HepG2 (cell line): Measurements from ENCODE around the gene FAM240A. TPM values are rescaled to one million over a fixed set of nuclear protein-coding genes. Genes with fewer than 3 reads are reported as not detected.

ENCODE experiments used
- ATAC-seq: fragments of 200-7000 bp; cut with Tn5 transposase; 3 replicates; pipeline ENCODE4 v1.9.1; 2020; ENCODE audit warnings: mild to moderate bottlenecking, moderate library complexity
- BruUV-seq: library from RNA; stranded (reverse); fragments of 400-500 nt; replicated peaks from 2 replicates; lab custom pipeline; 2021; lab: Mats Ljungman, UMichigan
- CTCF ChIA-PET: fragments of 300-600 bp; formaldehyde crosslinking; extraction: SDS; loops from one replicate; lab custom pipeline; 2021; ENCODE audit warnings: low total read pairs, inconsistent platforms, low intra/inter-chr PET ratio; lab: Yijun Ruan, JAX
- POLR2A ChIA-PET: fragments of 350-600 bp; sonication (Branson Sonifier 250); formaldehyde crosslinking; loops from one replicate; lab custom pipeline; 2020; ENCODE audit warnings: antibody characterized with exemption, inconsistent platforms; lab: Yijun Ruan, JAX
- DNase-seq: peaks from one replicate; pipeline ENCODE4 v3.0.0-alpha.2; 2015; ENCODE audit warnings: low spot score
- FAIRE-seq: peaks from 3 replicates; lab custom pipeline; 2011; peaks lifted over from hg19 to GRCh38; lab: Jason Lieb, UNC
- H2AFZ ChIP-seq: one replicate; pipeline ENCODE4 v1.6.1; 2011; ENCODE audit warnings: low read length, inconsistent platforms
- H3K27ac ChIP-seq: fragments of 300-600 bp; 3 replicates; pipeline ENCODE4 v1.8.0; 2011; ENCODE audit warnings: mixed run types, mild to moderate bottlenecking, mixed read lengths, low read length, inconsistent platforms; ENCODE audit not compliant: insufficient read depth; ENCODE audit errors: extremely low read length
- H3K27me3 ChIP-seq, 2 experiments: fragments of 200-600 bp in 1 of 2; 2 replicates in 1 of 2; 3 replicates in 1 of 2; pipeline versions ENCODE4 v1.6.0 to v1.8.0; 2011; ENCODE audit warnings: low read length in 2 of 2, mild to moderate bottlenecking in 2 of 2, moderate library complexity in 2 of 2, inconsistent platforms in 1 of 2; ENCODE audit not compliant: insufficient read depth in 2 of 2, control insufficient read depth in 1 of 2
- H3K36me3 ChIP-seq, 2 experiments: fragments of 200-600 bp in 1 of 2; replicated peaks in 1 of 2; 2 replicates in 1 of 2; 3 replicates in 1 of 2; pipeline versions ENCODE4 v1.5.1 to v1.8.0; 2011; ENCODE audit warnings: low read length in 2 of 2, inconsistent platforms in 1 of 2; ENCODE audit not compliant: insufficient read depth in 2 of 2, control insufficient read depth in 1 of 2
- H3K4me1 ChIP-seq: 2 replicates; pipeline ENCODE4 v1.5.1; 2012; ENCODE audit warnings: low read length, inconsistent platforms; ENCODE audit not compliant: insufficient read depth
- H3K4me2 ChIP-seq: 2 replicates; pipeline ENCODE4 v1.6.0; 2011; ENCODE audit warnings: low read depth, low read length, inconsistent platforms
- H3K4me3 ChIP-seq, 3 experiments: fragments of 200-600 bp in 1 of 3; sonication (generic), shearing (Covaris generic) in 1 of 3; replicated peaks in 1 of 3; 2 replicates each; pipeline ENCODE4 v1.5.1; 2011 to 2016; ENCODE audit warnings: low read length in 3 of 3, inconsistent platforms in 2 of 3, low read depth in 2 of 3, mild to moderate bottlenecking in 2 of 3, control low read depth in 1 of 3, mixed read lengths in 1 of 3; ENCODE audit not compliant: insufficient read depth in 1 of 3
- H3K79me2 ChIP-seq: one replicate; pipeline ENCODE4 v1.6.1; 2011; ENCODE audit warnings: low read length, inconsistent platforms; ENCODE audit not compliant: insufficient read depth
- H3K9ac ChIP-seq: 2 replicates; pipeline ENCODE4 v1.6.0; 2011; ENCODE audit warnings: mild to moderate bottlenecking, low read depth, low read length, inconsistent platforms; ENCODE audit not compliant: insufficient read depth
- H3K9me3 ChIP-seq: 2 replicates; pipeline ENCODE4 v1.5.1; 2012; ENCODE audit warnings: mild to moderate bottlenecking, low read length
- H4K20me1 ChIP-seq: 2 replicates; pipeline ENCODE4 v1.6.0; 2011; ENCODE audit warnings: inconsistent platforms, mild to moderate bottlenecking, low read length, moderate library complexity; ENCODE audit not compliant: insufficient read depth
- DR1 ChIP-seq: sonication (generic); formaldehyde crosslinking; IDR thresholded peaks from 2 replicates; pipeline ENCODE4 v1.8.0; 2021; ENCODE audit warnings: mild to moderate bottlenecking, missing genetic modification reagents, inconsistent platforms
- IKZF4 ChIP-seq: sonication (generic); formaldehyde crosslinking; IDR thresholded peaks from 2 replicates; pipeline ENCODE4 v1.5.1; 2020; ENCODE audit warnings: borderline replicate concordance, mild to moderate bottlenecking, low read depth, missing genetic modification reagents; ENCODE audit errors: not compliant biosample characterization
- KLF11 ChIP-seq: IDR thresholded peaks from 2 replicates; pipeline ENCODE4 v1.6.1; 2016; ENCODE audit warnings: missing compliant biosample characterization
- KMT2A ChIP-seq: sonication (generic); formaldehyde crosslinking; IDR thresholded peaks from 2 replicates; pipeline ENCODE4 v1.4.0; 2020; ENCODE audit warnings: missing genetic modification reagents
- TAF15 ChIP-seq: fragments of 200-400 bp; formaldehyde crosslinking; IDR thresholded peaks from one replicate; pipeline ENCODE4 v1.6.1; 2018; ENCODE audit warnings: mild to moderate bottlenecking, low read depth, low read length; ENCODE audit not compliant: poor library complexity, severe bottlenecking
- ZNF547 ChIP-seq: sonication (generic); formaldehyde crosslinking; IDR thresholded peaks from 2 replicates; pipeline ENCODE4 v1.5.1; 2020; ENCODE audit warnings: mild to moderate bottlenecking, missing genetic modification reagents
- ZNF772 ChIP-seq: sonication (generic); formaldehyde crosslinking; IDR thresholded peaks from 2 replicates; pipeline ENCODE4 v1.5.0; 2020; ENCODE audit warnings: mild to moderate bottlenecking, missing genetic modification reagents
- WGBS: methylation state at CpG from one replicate; pipeline ENCODE4 v1.1.6; 2017; ENCODE audit warnings: low lambda C conversion rate; 5-methylcytosine and 5-hydroxymethylcytosine counted together
- in situ Hi-C: cut with HindIII; loops from 2 replicates; pipeline ENCODE4 v1.10.0; 2017; ENCODE audit warnings: low pct_unique_long_range_greater_than_20kb; ENCODE audit not compliant: extremely low pct_ligation_motif_present
- intact Hi-C: fragments of 100-400 bp; cut with micrococcal nuclease; formaldehyde crosslinking; loops from one replicate; pipeline ENCODE4 v1.10.0; 2022; ENCODE audit not compliant: unreplicated experiment
- polyA plus RNA-seq, 8 experiments: library from polyadenylated mRNA; depleted of rRNA in 3 of 8; stranded (reverse) in 7 of 8; unstranded in 1 of 8; fragments of >200 nt; fragmentation: Illumina TruSeq in 4 of 8; extraction: Trizol in 4 of 8; gene quantifications; 2 replicates each; pipeline versions ENCODE4 v1.2.1 to v1.2.3, GENCODE V29; 2011 to 2016; ENCODE audit warnings: low read depth in 4 of 8, missing spikeins in 1 of 8, mixed read lengths in 1 of 8; ENCODE audit not compliant: insufficient read depth in 1 of 8
- total RNA-seq, 5 experiments: library from RNA; depleted of rRNA; stranded (reverse); fragments of >200 nt; fragmentation: Illumina TruSeq; extraction: Trizol; gene quantifications; 2 replicates each; pipeline ENCODE4 v1.2.3, GENCODE V29; 2016; ENCODE audit warnings: low read depth in 1 of 5
- TF ChIP-seq, protein P1 (sequence below): sonication (generic); formaldehyde crosslinking; IDR thresholded peaks from 2 replicates; pipeline ENCODE4 v1.5.0; 2020; ENCODE audit warnings: mild to moderate bottlenecking, missing genetic modification reagents
- TF ChIP-seq, protein P2 (sequence below): sonication (generic); formaldehyde crosslinking; conservative IDR thresholded peaks from 2 replicates; pipeline ENCODE4 v1.5.0; 2020; ENCODE audit warnings: missing genetic modification reagents
- TF ChIP-seq, protein P3 (sequence below): sonication (generic); formaldehyde crosslinking; IDR thresholded peaks from 2 replicates; pipeline ENCODE4 v1.8.0; 2022; ENCODE audit warnings: missing genetic modification reagents, low read depth, mild to moderate bottlenecking, borderline replicate concordance

The FAM240A gene
- total and polyA plus RNA-seq, 2 of the 13 experiments (the other 11 are each of a cell fraction or from before 2014, with no cell fraction given) = not detected

DNA sequence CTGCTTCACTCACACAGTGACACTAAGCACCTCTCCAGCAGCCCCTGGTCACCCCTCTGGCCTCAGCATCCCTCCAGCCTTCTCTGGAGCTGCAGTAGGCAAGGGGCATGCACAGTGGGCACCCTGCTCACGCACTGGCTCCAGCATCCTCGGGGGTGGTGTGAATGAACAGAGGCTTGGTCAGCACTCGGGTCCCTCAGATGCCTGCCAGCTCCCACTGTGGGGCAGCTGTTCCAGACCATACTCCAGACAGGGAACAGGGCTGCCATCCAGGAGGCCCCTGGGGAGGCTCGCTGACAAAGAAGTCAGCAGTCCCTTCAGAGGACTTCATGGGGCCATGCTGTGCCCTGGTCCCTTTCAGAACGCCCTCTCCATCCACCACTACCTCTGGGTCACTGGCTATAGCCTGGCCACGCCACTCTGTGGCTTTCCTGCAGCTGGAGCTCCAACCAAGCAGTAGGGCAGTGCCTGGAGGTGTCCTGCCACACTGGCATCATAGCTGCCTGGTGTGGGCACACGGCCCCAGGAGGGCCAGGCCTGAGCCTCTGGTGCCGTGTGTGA is 54.8 kb downstream of the FAM240A start (continued):
- TF ChIP-seq TAF15 = no peak
- no peak for TF ChIP-seq ZNF547
- TF ChIP-seq, protein P1, sequence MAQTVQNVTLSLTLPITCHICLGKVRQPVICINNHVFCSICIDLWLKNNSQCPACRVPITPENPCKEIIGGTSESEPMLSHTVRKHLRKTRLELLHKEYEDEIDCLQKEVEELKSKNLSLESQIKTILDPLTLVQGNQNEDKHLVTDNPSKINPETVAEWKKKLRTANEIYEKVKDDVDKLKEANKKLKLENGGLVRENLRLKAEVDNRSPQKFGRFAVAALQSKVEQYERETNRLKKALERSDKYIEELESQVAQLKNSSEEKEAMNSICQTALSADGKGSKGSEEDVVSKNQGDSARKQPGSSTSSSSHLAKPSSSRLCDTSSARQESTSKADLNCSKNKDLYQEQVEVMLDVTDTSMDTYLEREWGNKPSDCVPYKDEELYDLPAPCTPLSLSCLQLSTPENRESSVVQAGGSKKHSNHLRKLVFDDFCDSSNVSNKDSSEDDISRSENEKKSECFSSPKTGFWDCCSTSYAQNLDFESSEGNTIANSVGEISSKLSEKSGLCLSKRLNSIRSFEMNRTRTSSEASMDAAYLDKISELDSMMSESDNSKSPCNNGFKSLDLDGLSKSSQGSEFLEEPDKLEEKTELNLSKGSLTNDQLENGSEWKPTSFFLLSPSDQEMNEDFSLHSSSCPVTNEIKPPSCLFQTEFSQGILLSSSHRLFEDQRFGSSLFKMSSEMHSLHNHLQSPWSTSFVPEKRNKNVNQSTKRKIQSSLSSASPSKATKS = no peak
- TF ChIP-seq ZNF772 (CRISPR knock-in tag) = no peak

DNA sequence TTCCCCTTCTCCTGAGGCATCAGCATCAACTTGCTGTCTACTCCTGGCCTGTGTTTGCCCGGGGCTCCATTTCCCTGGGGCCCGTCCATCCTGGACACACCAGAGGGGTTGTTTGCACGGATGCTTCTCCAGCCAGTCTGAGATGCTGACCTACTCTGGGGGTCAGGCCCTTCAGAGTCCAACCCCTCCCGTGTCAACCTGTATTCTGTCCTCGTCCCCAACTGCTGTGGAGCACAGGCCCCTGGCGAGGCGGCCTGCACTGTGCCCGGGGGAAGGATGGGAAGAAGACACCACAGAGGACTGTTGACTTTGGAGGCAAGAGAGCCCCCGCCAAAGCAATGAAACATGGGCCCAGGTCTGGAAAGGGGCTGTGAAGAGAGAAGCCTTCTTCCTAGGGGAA is 55.3 kb downstream of the FAM240A start:
- Histone ChIP-seq H3K79me2 (no peaks in the 10 kb centered on the region), H2AFZ (no peak overlapping the region), H3K4me2 (no peak overlapping the region), H3K36me3 (no peaks in the 10 kb centered on the region), H3K9me3 (no peaks in the 10 kb centered on the region), H3K4me1 (no peaks in the 10 kb centered on the region), H3K4me3 (no peak overlapping the region), H3K27ac (no peak overlapping the region), H3K9ac (no peak overlapping the region), H4K20me1 (no peaks in the 10 kb centered on the region), H3K27me3 (peaks cover 1 to 24% of the 10 kb centered on the region in 2 experiments; a peak in 1 of 5 replicates)
- ATAC-seq = no peak
- in situ Hi-C loops = loop anchor here (10.0 kb wide), 1 partner anchor 183 kb away; no protein-coding TSS in a partner anchor
- WGBS = 23% methylated on average over 3 of the region's 9 CpGs
- intact Hi-C loops = no loop called here
- FAIRE-seq = no peak
- CTCF ChIA-PET = no interaction called here
- BruUV-seq = no TSS peak
- no peak for DNase-seq
- POLR2A ChIA-PET = no interaction called here
- TF ChIP-seq IKZF4 (CRISPR knock-in tag) (no peak), DR1 (CRISPR knock-in tag) (no peak), KLF11 (CRISPR knock-in tag) (no peak), KMT2A (CRISPR knock-in tag) (no peak)
- TF ChIP-seq, protein P2, sequence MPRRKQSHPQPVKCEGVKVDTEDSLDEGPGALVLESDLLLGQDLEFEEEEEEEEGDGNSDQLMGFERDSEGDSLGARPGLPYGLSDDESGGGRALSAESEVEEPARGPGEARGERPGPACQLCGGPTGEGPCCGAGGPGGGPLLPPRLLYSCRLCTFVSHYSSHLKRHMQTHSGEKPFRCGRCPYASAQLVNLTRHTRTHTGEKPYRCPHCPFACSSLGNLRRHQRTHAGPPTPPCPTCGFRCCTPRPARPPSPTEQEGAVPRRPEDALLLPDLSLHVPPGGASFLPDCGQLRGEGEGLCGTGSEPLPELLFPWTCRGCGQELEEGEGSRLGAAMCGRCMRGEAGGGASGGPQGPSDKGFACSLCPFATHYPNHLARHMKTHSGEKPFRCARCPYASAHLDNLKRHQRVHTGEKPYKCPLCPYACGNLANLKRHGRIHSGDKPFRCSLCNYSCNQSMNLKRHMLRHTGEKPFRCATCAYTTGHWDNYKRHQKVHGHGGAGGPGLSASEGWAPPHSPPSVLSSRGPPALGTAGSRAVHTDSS (CRISPR knock-in tag) = no peak
- TF ChIP-seq, protein P3, sequence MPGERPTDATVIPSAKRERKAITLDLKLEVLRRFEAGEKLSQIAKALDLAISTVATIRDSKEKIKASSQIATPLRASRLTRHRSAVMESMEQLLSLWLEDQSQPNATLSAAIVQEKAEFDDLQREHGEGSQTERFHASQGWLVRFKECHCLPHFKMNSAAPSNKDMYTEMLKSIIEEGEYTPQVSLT (CRISPR knock-in tag) = no peak
